HG03060 (cell line): ENCODE data around the gene ZDHHC8.

ENCODE experiments used
- ATAC-seq: cut with Tn5 transposase; IDR thresholded peaks from one replicate; pipeline ENCODE4 v1.9.1; 2021; ENCODE audit warnings: low read depth, moderate number of reproducible peaks; ENCODE audit not compliant: unreplicated experiment

Gene ZDHHC8

GRCh38 chr22:20112623-20113511 lies 18.7 kb upstream of the ZDHHC8 start:
- ATAC-seq, result no peak

DNA sequence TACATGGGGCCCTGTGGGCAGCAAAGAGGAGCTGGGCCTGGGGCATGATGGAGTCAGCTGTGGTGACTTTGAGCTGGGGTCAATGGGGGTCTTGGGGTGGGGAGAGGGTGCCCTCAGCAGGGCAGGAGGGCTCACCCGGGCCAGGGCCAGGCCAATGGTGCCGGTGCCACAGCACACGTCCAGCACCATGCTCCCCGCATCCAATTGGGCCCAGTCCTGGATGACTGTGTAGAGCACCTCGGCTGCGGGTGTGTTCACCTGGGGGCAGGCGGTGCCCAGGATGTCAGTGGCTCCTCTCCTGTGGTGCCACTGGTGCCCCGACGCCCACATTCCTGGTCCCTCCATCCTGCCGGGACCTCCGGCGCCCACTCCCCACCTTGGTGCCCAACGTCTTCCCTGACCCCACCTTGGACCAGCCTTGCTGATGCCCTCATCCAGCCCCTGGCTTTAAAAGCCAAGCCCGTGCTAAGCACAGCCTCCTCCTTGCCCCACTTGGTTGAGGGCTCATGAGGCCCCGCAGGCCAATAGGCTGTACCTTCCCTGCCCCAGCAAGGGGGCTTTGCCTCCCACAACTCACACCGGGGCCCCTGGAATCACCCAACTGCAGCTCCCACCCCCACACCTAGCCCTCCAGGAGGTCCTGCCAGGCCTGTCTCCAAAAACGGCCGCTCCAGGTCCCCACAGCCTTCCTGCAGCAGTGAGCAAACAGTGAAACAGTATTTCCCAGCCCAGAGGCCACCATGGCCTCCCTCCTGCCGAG lies 17.9 kb upstream of the ZDHHC8 start:
- no peak for ATAC-seq

DNA sequence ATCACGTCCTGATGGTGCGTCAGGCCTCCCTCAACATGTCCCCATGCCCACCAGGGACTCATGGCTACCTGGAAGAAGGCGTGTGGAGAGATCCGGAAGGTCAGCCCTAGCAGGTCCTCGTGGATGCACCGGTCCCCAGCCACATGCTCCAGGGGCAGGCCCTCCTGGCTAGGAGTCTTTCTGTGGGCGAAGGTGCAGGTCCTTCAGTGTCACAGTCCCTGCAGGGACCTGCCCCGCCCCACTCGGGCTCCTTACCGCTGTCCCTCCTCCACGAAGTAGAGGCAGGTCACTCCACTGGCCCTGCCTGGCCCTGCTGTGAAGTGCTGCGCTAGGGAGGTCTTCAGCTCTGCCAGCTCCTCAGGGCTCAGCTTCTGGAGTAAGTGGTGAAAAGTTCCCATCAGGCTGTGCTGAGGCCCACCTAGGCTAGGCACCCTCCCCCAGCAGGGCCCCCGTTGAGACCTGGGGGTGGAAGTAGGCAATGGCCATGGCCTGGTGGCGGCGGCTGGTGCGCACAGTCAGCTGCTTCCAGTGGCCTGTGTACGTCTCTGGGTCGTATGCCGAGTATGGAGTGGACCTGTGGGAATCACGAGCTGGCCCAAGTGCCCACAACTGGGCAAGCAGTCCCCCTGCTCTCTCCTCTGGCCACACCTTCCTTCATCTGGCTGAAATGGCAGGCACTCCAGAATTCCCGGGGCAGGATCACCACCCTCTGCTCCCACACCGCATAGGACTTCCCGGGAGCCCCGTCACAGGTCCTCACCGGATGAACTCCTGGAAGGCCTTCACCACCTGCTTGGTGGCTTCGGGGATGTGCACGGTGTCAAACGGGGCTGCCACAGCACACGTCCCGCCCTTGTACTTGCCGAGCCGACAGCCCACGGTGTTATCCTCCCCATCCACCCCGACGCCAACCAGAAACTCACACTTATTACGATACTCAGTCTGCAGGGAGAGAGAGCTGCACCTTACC lies 16.8 kb upstream of the ZDHHC8 start:
- ATAC-seq, result no peak

- ATAC-seq, result no peak
Observed at GRCh38 chr22:20115691-20116375, 15.8 kb upstream of the ZDHHC8 start, which contains the start of gene RANBP1. TSS of gene RANBP1 (plus strand) at chr22:20116104. CDS start at chr22:20116185, 81 bp downstream.

DNA sequence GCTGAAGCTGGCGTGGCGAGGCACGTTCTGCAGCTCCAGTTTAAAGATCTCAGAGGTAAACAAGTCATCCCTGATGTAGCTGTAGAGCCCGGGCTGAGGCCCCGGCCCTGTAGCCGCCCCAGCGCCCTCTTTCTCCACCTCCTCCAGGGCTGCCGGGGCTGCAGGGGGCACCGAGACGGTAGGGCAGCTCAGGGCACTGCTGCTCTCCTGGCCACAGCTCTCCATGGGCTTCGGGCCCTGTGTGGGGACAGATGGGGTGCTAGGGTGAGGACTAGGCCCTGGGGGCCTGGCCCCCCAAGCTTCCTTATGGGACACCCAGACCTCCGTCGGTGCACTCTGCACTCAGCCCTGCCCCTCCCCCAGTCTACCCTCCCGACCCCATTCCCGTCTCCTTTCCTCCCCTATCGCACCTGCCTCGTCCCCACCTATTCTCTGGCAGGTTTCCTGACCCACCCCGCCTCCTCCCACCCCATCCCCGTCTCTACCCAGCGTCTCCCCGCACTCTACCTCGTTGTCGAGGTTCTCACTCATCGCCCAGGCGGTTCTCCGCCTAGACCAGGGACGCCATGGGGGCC lies 15.1 kb upstream of the ZDHHC8 start:
- ATAC-seq, result no peak

DNA sequence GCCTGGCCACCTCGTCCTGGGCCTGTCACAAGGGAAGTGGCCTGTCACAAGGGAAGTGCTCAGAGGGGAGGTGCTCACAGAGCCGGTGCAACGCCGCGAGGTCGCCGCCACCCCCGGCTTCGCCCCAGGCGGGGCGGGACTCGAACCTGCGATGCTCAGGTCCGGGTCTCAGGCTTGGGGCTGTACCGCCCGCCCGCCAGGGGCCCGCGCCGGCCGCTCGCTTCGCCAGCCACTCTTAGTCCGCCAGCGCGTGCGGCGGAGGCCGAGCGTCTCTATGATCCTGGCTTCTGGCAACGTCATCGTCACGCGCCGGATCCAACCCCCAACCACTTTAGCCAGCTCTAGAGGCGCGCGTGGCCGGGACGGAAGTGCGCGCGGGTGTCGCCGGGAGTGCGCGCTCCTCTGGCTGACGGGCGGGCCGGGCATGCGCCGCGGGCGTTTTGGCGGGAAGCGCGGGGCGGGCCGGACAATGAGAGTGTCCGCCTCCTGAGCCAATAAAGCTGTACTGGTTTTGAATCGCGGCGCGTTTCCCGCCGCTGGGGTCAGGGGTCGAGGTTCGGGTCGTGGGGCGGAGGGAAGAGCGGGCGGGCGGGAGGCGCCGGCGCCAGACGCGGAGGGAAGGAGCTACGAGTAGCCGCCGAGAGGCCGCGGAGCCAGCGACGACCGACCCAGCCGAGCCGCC lies 14.5 kb upstream of the ZDHHC8 start, which contains the start of gene TRMT2A:
Gene TRMT2A, minus strand, starts transcription at position 276 of the 682 bp plus-strand sequence. CDS start 320 bp downstream, outside the sequence.
- peak; percentile 86 for ATAC-seq

GRCh38 chr22:20117633-20118299 lies 13.8 kb upstream of the ZDHHC8 start:
- ATAC-seq, result no peak

DNA sequence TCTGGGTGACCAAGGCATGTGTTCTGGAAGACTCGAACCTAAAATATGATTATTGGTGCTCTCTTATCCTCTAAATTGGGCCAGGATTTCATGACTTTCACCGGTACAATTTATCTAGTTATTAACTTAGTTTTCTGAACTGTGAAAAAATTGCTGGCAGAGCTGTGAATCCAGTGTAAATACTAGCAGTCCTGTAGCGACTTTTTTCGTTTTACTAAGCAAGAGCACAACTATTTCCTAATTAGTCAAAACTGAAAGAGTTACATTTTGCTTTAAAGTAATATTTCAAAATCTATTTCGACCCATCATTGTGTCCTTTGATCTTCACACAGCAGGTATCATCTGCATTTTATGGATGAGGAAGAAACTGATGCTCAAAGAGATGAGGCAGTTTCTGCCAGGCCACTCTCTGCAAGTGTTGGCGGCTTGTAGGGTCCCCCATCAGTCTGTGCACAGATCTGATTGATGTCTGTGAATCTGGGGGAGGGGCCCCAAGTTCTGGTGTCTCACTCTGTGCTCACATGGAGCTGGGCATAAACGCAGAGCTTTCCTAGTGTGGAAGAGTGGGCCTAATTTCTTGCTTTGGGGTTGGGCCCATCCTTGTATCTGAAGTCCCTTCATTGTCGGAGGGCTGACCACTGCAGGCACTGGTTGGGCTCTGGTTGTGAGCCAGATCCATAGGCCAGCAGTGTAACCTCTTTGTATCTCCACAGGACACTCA lies 13.1 kb upstream of the ZDHHC8 start:
- no peak for ATAC-seq

DNA sequence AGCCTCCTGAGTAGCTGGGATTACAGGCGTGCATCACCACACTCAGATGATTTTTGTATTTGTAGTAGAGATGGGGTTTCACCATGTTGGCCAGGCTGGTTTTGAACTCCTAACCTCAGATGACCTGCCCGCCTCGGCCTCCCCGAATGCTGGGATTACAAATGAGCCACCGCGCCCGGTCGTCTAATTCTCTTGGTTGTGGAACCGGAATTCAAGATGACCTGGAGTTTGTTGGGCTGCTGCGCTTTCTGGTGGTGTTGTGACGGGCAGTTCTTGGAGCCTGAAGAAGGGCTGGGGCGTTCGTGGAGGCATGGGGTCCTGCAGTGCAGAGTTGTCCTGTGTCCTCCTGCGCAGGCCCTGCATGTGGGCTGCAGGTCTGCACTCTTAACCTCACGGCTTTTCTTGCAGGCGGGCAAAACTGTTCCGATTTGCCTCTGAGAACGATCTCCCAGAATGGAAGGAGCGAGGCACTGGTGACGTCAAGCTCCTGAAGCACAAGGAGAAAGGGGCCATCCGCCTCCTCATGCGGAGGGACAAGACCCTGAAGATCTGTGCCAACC lies 9.7 kb upstream of the ZDHHC8 start:
- ATAC-seq, result no peak

DNA sequence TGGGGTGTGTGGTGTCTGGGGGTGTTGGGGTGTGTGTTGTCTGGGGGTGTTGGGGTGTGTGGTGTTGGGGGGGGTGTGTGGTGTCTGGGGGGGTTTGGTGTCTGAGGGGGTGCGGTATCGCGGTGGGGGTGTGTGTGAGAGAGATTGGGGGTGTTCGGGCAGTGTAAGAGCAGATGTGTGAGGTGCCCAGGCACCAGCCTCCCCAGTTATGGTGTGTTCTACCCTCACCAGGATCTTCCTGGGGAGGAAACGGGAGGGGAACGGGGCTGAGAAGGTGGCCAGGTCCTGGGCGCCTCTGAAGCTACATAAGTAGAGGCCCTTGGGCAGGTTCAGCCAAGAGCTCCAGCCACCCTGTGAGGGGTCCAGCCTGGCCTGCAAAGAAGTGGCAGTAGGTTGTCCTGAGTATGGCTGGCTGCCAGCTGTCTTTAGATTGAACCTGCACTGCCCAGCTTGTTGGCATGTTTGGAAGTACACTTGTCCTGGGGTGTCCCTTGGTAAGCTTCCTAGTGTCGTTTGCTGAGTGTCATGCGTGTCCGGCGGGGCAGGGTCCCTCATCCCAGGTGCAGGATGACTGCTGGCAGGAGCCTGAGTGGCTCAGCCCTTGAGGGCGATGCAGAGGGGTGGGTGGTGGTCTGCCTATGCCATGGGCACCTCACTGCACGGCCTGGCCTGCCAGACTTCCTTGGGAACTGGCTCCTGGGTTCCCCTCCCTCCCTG lies 8.1 kb upstream of the ZDHHC8 start:
- ATAC-seq, result no peak

DNA sequence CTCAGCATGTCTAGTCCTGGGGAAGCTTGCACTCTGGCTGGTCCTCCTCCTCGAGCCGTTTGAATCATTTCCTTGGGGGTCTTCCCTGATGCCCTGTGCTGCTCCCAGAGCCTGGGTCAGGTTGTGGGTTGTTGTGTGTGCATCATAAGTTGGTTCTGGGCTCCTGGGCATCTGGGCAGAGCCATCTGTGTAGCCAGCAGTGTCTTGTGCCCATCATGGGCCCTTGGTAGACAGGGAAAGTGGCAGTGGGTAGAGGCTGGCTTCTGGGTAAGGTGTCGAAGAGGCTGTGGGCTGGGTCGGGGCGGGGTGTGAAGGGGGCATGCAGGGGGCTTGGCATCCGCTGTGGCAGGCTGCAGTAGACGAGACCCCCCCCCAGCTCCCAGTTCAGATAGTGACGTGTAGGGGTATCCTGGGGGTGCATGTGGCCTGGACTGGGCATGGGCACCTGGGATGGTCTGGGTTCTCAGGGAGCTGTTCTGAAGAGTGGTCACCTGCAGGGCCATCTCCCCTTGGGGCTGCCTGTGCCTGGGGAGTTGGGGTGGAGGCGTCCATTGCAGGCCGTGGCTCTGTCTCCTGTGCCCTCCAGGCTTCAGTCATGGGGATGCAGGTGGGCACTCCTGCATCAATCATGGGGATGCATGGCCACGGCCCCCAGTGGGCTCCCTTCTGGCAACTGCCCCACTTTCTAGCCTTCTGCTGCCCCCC lies 7.4 kb upstream of the ZDHHC8 start:
- ATAC-seq, result no peak

- ATAC-seq, result no peak
Observed at GRCh38 chr22:20125201-20126174, 6.1 kb upstream of the ZDHHC8 start.

GRCh38 chr22:20126284-20127029 lies 5.1 kb upstream of the ZDHHC8 start:
- no peak for ATAC-seq

DNA sequence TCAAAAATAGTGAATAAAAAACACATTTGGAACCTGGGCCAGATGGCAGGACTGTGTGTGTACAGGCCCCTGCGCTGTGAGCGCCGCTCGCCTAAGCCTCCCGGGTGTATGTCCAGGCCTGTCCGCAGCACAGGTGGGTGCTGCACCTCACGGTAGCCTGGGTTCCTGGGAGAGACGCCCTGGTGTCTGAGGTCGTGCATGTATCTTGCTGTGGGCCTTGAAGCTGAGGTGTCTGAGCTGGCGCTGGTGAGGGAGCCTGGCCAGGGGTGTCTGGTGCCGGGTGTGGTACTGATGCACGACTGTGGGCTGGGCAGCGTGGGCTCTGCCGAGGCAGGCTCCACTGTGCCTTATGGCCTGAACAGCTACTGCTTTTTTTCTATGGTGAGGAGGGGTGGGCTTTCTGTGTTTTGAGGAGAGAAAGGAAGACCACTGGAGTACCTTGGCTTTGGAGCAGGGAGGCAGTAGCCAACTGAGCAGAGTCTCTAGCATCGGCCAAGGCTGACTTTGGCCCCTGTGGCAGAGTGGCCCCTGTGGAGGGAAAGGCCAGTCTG lies 4.2 kb upstream of the ZDHHC8 start:
- ATAC-seq, result no peak
